H1 (cell line): ENCODE measurements around the gene ENTREP1. TPM values are rescaled to one million over a fixed set of nuclear protein-coding genes. Genes with fewer than 3 reads are reported as not detected.

ENCODE experiments used
- CTCF ChIA-PET: fragments of 300-600 bp; sonication (Branson Sonifier 250); formaldehyde crosslinking; loops from one replicate; lab custom pipeline; 2021; ENCODE audit not compliant: partially characterized antibody; lab: Charles Lee
- POLR2A ChIA-PET: fragments of 300-600 bp; sonication (Branson Sonifier 250); formaldehyde crosslinking; loops from one replicate; lab custom pipeline; 2021; ENCODE audit warnings: inconsistent platforms; ENCODE audit not compliant: partially characterized antibody; lab: Charles Lee
- DNase-seq, 2 experiments: peaks; one replicate each; pipeline versions ENCODE4 v3.0.0 to v3.0.0-alpha.2; 2010 to 2022; ENCODE audit warnings: low spot score in 2 of 2, low read depth in 1 of 2, mixed read lengths in 1 of 2
- FAIRE-seq: peaks from 2 replicates; lab custom pipeline; 2011; peaks lifted over from hg19 to GRCh38; lab: Jason Lieb, UNC
- H2AFZ ChIP-seq: 2 replicates; pipeline ENCODE4 v1.8.1; 2012; ENCODE audit warnings: low read length, inconsistent platforms
- H2AK5ac ChIP-seq: 2 replicates; pipeline ENCODE4 v1.6.1; 2013; ENCODE audit warnings: low read depth, low read length
- H2BK120ac ChIP-seq: replicated peaks from 2 replicates; pipeline ENCODE3; 2013; ENCODE audit warnings: low read depth, low read length, inconsistent platforms
- H2BK12ac ChIP-seq: 2 replicates; pipeline ENCODE4 v1.6.1; 2013; ENCODE audit warnings: low read depth, low read length
- H2BK15ac ChIP-seq: 2 replicates; pipeline ENCODE4 v1.6.1; 2013; ENCODE audit warnings: low read length
- H2BK20ac ChIP-seq: 2 replicates; pipeline ENCODE4 v1.6.1; 2013; ENCODE audit warnings: low read length
- H2BK5ac ChIP-seq: 2 replicates; pipeline ENCODE4 v1.6.1; 2013; ENCODE audit warnings: low read depth, low read length
- H3K14ac ChIP-seq: 2 replicates; pipeline ENCODE4 v1.6.1; 2013; ENCODE audit warnings: inconsistent platforms; ENCODE audit not compliant: insufficient read length
- H3K18ac ChIP-seq: 2 replicates; pipeline ENCODE4 v1.6.1; 2013; ENCODE audit warnings: low read length; ENCODE audit errors: extremely low read depth
- H3K23ac ChIP-seq: 2 replicates; pipeline ENCODE4 v1.6.1; 2013; ENCODE audit warnings: inconsistent platforms; ENCODE audit not compliant: insufficient read length
- H3K23me2 ChIP-seq: 2 replicates; pipeline ENCODE4 v1.6.1; 2013; ENCODE audit warnings: low read depth, low read length
- H3K27ac ChIP-seq: 2 replicates; pipeline ENCODE4 v1.6.1; 2011; ENCODE audit warnings: low read depth, low read length, inconsistent platforms
- H3K27me3 ChIP-seq, 4 experiments: replicated peaks in 1 of 4; 1 replicate in 1 of 4; 2 replicates in 3 of 4; pipeline versions ENCODE4 v1.6.1 to v1.8.1; 2011 to 2013; ENCODE audit warnings: low read length in 3 of 4, mild to moderate bottlenecking in 3 of 4, inconsistent platforms in 2 of 4, mixed read lengths in 2 of 4, moderate library complexity in 1 of 4; ENCODE audit not compliant: control insufficient read depth in 3 of 4, insufficient read depth in 3 of 4; ENCODE audit errors: extremely low read depth in 1 of 4
- H3K36me3 ChIP-seq, 4 experiments: 2 replicates each; pipeline versions ENCODE4 v1.6.1 to v1.8.1; 2011 to 2013; ENCODE audit warnings: mild to moderate bottlenecking in 4 of 4, low read length in 3 of 4, moderate library complexity in 2 of 4, control low read depth in 1 of 4, inconsistent platforms in 1 of 4; ENCODE audit not compliant: insufficient read depth in 4 of 4, control insufficient read depth in 2 of 4
- H3K4ac ChIP-seq: replicated peaks from 2 replicates; pipeline ENCODE3; 2013; ENCODE audit warnings: low read length, low read depth, mixed read lengths, inconsistent platforms; ENCODE audit not compliant: insufficient read length
- H3K4me1 ChIP-seq, 4 experiments: replicated peaks in 1 of 4; 1 replicate in 1 of 4; 2 replicates in 3 of 4; pipeline versions ENCODE4 v1.6.1 to v1.8.1; 2011 to 2013; ENCODE audit warnings: low read length in 3 of 4, inconsistent platforms in 2 of 4, mixed read lengths in 1 of 4; ENCODE audit not compliant: insufficient read depth in 4 of 4, control insufficient read depth in 3 of 4
- H3K4me2 ChIP-seq, 2 experiments: 2 replicates each; pipeline versions ENCODE4 v1.6.1 to v1.8.1; 2011 to 2013; ENCODE audit warnings: low read depth in 2 of 2, low read length in 2 of 2, control low read depth in 1 of 2, inconsistent platforms in 1 of 2, mild to moderate bottlenecking in 1 of 2; ENCODE audit not compliant: insufficient read depth in 1 of 2
- H3K4me3 ChIP-seq, 4 experiments: fragments of 200-600, 300-600 bp in 1 of 4; sonication (generic), shearing (Covaris generic), sonication (Bioruptor Twin) in 1 of 4; 2 replicates each; pipeline versions ENCODE4 v1.5.1 to v1.8.1; 2011 to 2016; ENCODE audit warnings: low read length in 4 of 4, low read depth in 3 of 4, control low read depth in 2 of 4, inconsistent platforms in 2 of 4, mild to moderate bottlenecking in 2 of 4, mixed read lengths in 1 of 4, moderate library complexity in 1 of 4; ENCODE audit not compliant: insufficient read depth in 2 of 4; ENCODE audit errors: extremely low read depth in 1 of 4
- H3K56ac ChIP-seq: replicated peaks from 2 replicates; pipeline ENCODE3; 2013; ENCODE audit warnings: low read depth, mild to moderate bottlenecking, mixed read lengths, low read length, inconsistent platforms; ENCODE audit not compliant: insufficient read length
- H3K79me1 ChIP-seq: 2 replicates; pipeline ENCODE4 v1.6.1; 2013; ENCODE audit warnings: low read depth, low read length, control low read depth
- H3K79me2 ChIP-seq, 2 experiments: 2 replicates each; pipeline versions ENCODE4 v1.6.1 to v1.8.1; 2012 to 2013; ENCODE audit warnings: low read length in 2 of 2, mild to moderate bottlenecking in 2 of 2, inconsistent platforms in 1 of 2; ENCODE audit not compliant: insufficient read depth in 2 of 2, control insufficient read depth in 1 of 2
- H3K9ac ChIP-seq, 4 experiments: replicated peaks in 1 of 4; 1 replicate in 1 of 4; 2 replicates in 3 of 4; pipeline versions ENCODE4 v1.6.1 to v1.8.1; 2011 to 2013; ENCODE audit warnings: low read depth in 3 of 4, low read length in 3 of 4, control low read depth in 2 of 4, mild to moderate bottlenecking in 2 of 4, moderate library complexity in 2 of 4, inconsistent platforms in 1 of 4; ENCODE audit errors: extremely low read depth in 1 of 4
- H3K9me3 ChIP-seq, 2 experiments: 2 replicates each; pipeline versions ENCODE4 v1.6.1 to v1.8.1; 2012 to 2013; ENCODE audit warnings: mild to moderate bottlenecking in 2 of 2, moderate library complexity in 2 of 2, control low read depth in 1 of 2, inconsistent platforms in 1 of 2, low read depth in 1 of 2, low read length in 1 of 2, mixed read lengths in 1 of 2; ENCODE audit not compliant: insufficient read depth in 2 of 2
- H4K20me1 ChIP-seq, 2 experiments: replicated peaks in 1 of 2; 2 replicates each; pipeline versions ENCODE3 to v1.8.1; 2011 to 2013; ENCODE audit warnings: inconsistent platforms in 2 of 2, low read length in 2 of 2, mild to moderate bottlenecking in 1 of 2; ENCODE audit not compliant: insufficient read depth in 2 of 2, control insufficient read depth in 1 of 2
- H4K5ac ChIP-seq: 2 replicates; pipeline ENCODE4 v1.6.1; 2013; ENCODE audit warnings: low read length, low read depth, mixed read lengths, inconsistent platforms; ENCODE audit not compliant: insufficient read length
- H4K8ac ChIP-seq: 2 replicates; pipeline ENCODE4 v1.8.0; 2013; ENCODE audit warnings: mild to moderate bottlenecking, moderate library complexity, low read length, inconsistent platforms; ENCODE audit not compliant: insufficient read depth; ENCODE audit errors: extremely low read depth
- H4K91ac ChIP-seq: replicated peaks from 2 replicates; pipeline ENCODE3; 2013; ENCODE audit warnings: low read length, mixed read lengths, inconsistent platforms; ENCODE audit not compliant: insufficient read length
- CEBPB ChIP-seq: IDR thresholded peaks from 2 replicates; pipeline ENCODE4 v1.6.1; 2012; ENCODE audit warnings: low read depth, low read length
- GABPA ChIP-seq: IDR thresholded peaks from 2 replicates; pipeline ENCODE4 v1.6.1; 2011; ENCODE audit warnings: mild to moderate bottlenecking, low read length, moderate library complexity, borderline replicate concordance; ENCODE audit not compliant: insufficient read depth
- HDAC2 ChIP-seq, 2 experiments: fragments of 300-600 bp in 1 of 2; sonication (generic) in 1 of 2; IDR thresholded peaks; 2 replicates each; pipeline ENCODE4 v1.6.1; 2011 to 2012; ENCODE audit warnings: low read depth in 2 of 2, low read length in 2 of 2, mild to moderate bottlenecking in 2 of 2, moderate library complexity in 2 of 2, borderline replicate concordance in 1 of 2, inconsistent platforms in 1 of 2
- POU5F1 ChIP-seq: IDR thresholded peaks from 2 replicates; pipeline ENCODE4 v1.6.1; 2011; ENCODE audit warnings: low read depth, mild to moderate bottlenecking, low read length, moderate library complexity
- RFX5 ChIP-seq: IDR thresholded peaks from 2 replicates; pipeline ENCODE4 v1.6.1; 2011; ENCODE audit warnings: low read depth, low read length, improper control_type of control experiment, borderline replicate concordance
- RXRA ChIP-seq: IDR thresholded peaks from 2 replicates; pipeline ENCODE4 v1.6.1; 2011; ENCODE audit warnings: low read depth, mild to moderate bottlenecking, low read length, moderate library complexity; ENCODE audit not compliant: insufficient read depth
- SIX5 ChIP-seq: IDR thresholded peaks from 2 replicates; pipeline ENCODE4 v1.6.1; 2011; ENCODE audit warnings: mild to moderate bottlenecking, low read depth, low read length
- WGBS, 2 experiments: shearing (Covaris generic) in 1 of 2; methylation state at CpG; one replicate each; pipeline versions ENCODE4 v1.1.6 to v1.1.7; 2013 to 2015; ENCODE audit warnings: low lambda C conversion rate in 2 of 2, mixed read lengths in 2 of 2, inconsistent platforms in 1 of 2, low coverage in 1 of 2, missing lambda C conversion rate in 1 of 2; ENCODE audit not compliant: insufficient replicate concordance in 2 of 2, insufficient coverage in 1 of 2, insufficient read length in 1 of 2; ENCODE audit errors: extremely low coverage in 1 of 2, missing lambda C conversion rate in 1 of 2; 5-methylcytosine and 5-hydroxymethylcytosine counted together
- polyA plus RNA-seq, 7 experiments: library from polyadenylated mRNA; depleted of rRNA in 3 of 7; stranded (reverse) in 5 of 7; unstranded in 2 of 7; fragments of >200 nt in 5 of 7; fragments of 200-250 nt in 2 of 7; gene quantifications; 1 replicate in 5 of 7; 2 replicates in 1 of 7; 4 replicates in 1 of 7; pipeline versions ENCODE4 v1.2.1 to v1.2.3, GENCODE V29; 2011 to 2013; ENCODE audit warnings: missing spikeins in 2 of 7, mixed read lengths in 2 of 7
- total RNA-seq: library from RNA; stranded (reverse); fragmentation: NEBNext Ultra II Directional; extraction: Animal tissue kit (Norgen Biotek cat#: 25700); gene quantifications from 2 replicates; pipeline ENCODE4 v1.2.1, GENCODE V29; 2021

Gene ENTREP1
- total and polyA plus RNA-seq, 2 of the 8 experiments (the other 6 are each of a cell fraction or from before 2014, with no cell fraction given): 15.3 to 25.0 TPM

DNA sequence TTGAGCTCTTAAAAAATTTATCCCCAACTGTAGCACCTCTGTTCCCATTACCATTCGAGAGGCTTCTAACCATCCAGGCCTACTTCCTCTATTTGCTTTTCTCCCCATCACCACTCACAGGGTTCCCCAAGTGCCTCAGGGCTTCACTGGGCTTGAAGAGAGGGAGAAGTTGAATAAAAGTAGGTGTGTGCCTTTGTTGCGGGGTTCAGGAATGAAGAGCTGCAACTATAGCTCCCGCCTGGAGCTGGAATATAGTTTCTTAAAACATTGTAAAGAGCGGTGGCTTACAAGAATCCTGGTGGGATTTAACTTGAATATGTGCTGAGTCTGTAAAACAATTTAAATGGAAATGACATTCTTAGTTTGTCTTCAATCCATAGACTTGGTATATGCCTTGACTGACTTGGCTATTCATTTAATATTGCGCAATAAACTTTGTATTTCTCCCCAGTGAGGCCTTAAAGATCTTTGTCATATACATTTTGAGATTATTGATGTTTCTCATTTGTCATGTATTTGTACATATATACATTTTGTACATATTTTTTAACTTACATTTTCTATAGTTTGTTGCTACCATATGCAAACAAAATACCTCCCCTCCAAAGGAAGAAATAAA, 7.2 kb downstream of the ENTREP1 start:
- no peak overlapping the region for H2BK15ac ChIP-seq
- ChIA-PET POLR2A (interaction anchor here (1.0 to 1.5 kb wide), 5 partner anchors 9 to 285 kb away, joined by 3 to 5 read pairs (median 4); no protein-coding TSS in a partner anchor), CTCF (interaction anchor here (0.6 to 1.4 kb wide), 3 partner anchors 87 to 735 kb away, joined by 3 to 5 read pairs (median 4); no protein-coding TSS in a partner anchor)
- H3K9ac ChIP-seq: no peak overlapping the region
- no peak overlapping the region for H3K23ac ChIP-seq
- no peaks in the 10 kb centered on the region for H3K36me3 ChIP-seq
- no peaks in the 10 kb centered on the region for H3K27me3 ChIP-seq
- H4K8ac ChIP-seq: no peak overlapping the region
- TF ChIP-seq CEBPB: peak; percentile 98
- TF ChIP-seq RFX5: no peak
- TF ChIP-seq SIX5: no peak
- TF ChIP-seq HDAC2 (IDR thresholded peaks at IDR 0.05; ENCODE audit: borderline replicate concordance in 1 of 2, low read depth in 2 of 2, low read length in 2 of 2): no peak
- TF ChIP-seq RXRA: no peak
- no peak for TF ChIP-seq GABPA
- no peak for TF ChIP-seq POU5F1
- H2BK20ac ChIP-seq: no peak overlapping the region
- H2AK5ac ChIP-seq: no peak overlapping the region
- H3K4me2 ChIP-seq: peak overlapping the region in 1 of 2 experiments; percentile 18; a peak in 1 of 4 replicates
- no peak overlapping the region for H4K91ac ChIP-seq
- H3K4me1 ChIP-seq: peaks cover 0 to 7% (median 2%) of the 10 kb centered on the region in 4 experiments; a peak in 3 of 7 replicates
- H3K4me3 ChIP-seq: no peak overlapping the region
- H3K18ac ChIP-seq: no peak overlapping the region
- no peak overlapping the region for H3K56ac ChIP-seq
- no peak overlapping the region for H3K27ac ChIP-seq
- WGBS, 2 experiments: 78% methylated on average over 5 of the region's 5 CpGs; no CpG with 5 or more reads in 1 of the 2 experiments
- H3K79me2 ChIP-seq: peaks cover 0 to 23% of the 10 kb centered on the region in 2 experiments; a peak in 2 of 4 replicates
- H2BK5ac ChIP-seq: no peak overlapping the region
- peaks cover 0 to 2% of the 10 kb centered on the region in 2 experiments for H4K20me1 ChIP-seq
- DNase-seq (no peak), FAIRE-seq (peak; percentile 39)
- H2AFZ ChIP-seq: no peak overlapping the region
- H3K23me2 ChIP-seq: no peaks in the 10 kb centered on the region
- no peak overlapping the region for H3K4ac ChIP-seq
- H3K14ac ChIP-seq: no peak overlapping the region
- no peaks in the 10 kb centered on the region for H3K9me3 ChIP-seq
- H4K5ac ChIP-seq: no peak overlapping the region
- H2BK120ac ChIP-seq: no peak overlapping the region
- H3K79me1 ChIP-seq: peaks cover 2% of the 10 kb centered on the region
- H2BK12ac ChIP-seq: no peak overlapping the region
